H4 (cell line): Measurements from ENCODE around the gene TAC3. TPM values are rescaled to one million over a fixed set of nuclear protein-coding genes. Genes with fewer than 3 reads are reported as not detected.
"Not testable (repeated sequence)": the region's sequence is repeated elsewhere in the genome, so short reads cannot be mapped to it uniquely, and the experiment has no call there.

ENCODE experiments used
- DNase-seq: peaks from one replicate; pipeline ENCODE4 v3.0.0-alpha.2; 2015; ENCODE audit warnings: low spot score
- total RNA-seq: library from RNA; depleted of rRNA; stranded (reverse); fragments of >200 nt; shearing (Covaris generic); gene quantifications from 2 replicates; pipeline ENCODE4 v1.2.3, GENCODE V29; 2014

The TAC3 gene
- total RNA-seq, 1 experiment from 2014 or later: not detected

- no peak for DNase-seq
Observed at GRCh38 chr12:57037264-57037663, 20.9 kb upstream of the TAC3 start.

- DNase-seq: no peak
Observed at GRCh38 chr12:57033431-57033830, 17.1 kb upstream of the TAC3 start.

- no peak for DNase-seq
Observed at GRCh38 chr12:57031789-57032188, 15.5 kb upstream of the TAC3 start.

GRCh38 chr12:57031138-57031725 lies 14.9 kb upstream of the TAC3 start:
- no peak for DNase-seq

GRCh38 chr12:57029457-57029856 lies 13.1 kb upstream of the TAC3 start:
- no peak for DNase-seq

GRCh38 chr12:57027805-57028153 lies 11.4 kb upstream of the TAC3 start:
- no peak for DNase-seq

GRCh38 chr12:57027011-57027804 lies 10.9 kb upstream of the TAC3 start:
- no peak for DNase-seq

- DNase-seq: no peak
Observed at GRCh38 chr12:57025196-57025595, 8.9 kb upstream of the TAC3 start.

- not testable (repeated sequence) for DNase-seq
Observed at GRCh38 chr12:57022324-57022723, 6.0 kb upstream of the TAC3 start.

- no peak for DNase-seq
Observed at GRCh38 chr12:57019983-57020719, 3.8 kb upstream of the TAC3 start.

GRCh38 chr12:57018906-57019305 lies 2.6 kb upstream of the TAC3 start:
- no peak for DNase-seq

GRCh38 chr12:57018353-57018752 lies 2.0 kb upstream of the TAC3 start:
- not testable (repeated sequence) for DNase-seq

GRCh38 chr12:57012600-57013465 lies 3.5 kb downstream of the TAC3 start:
- no peak for DNase-seq

- no peak for DNase-seq
Observed at GRCh38 chr12:57011438-57012424, 4.6 kb downstream of the TAC3 start.

- DNase-seq: no peak
Observed at GRCh38 chr12:57010627-57011247, 5.6 kb downstream of the TAC3 start.

- no peak for DNase-seq
Observed at GRCh38 chr12:57009949-57010626, 6.2 kb downstream of the TAC3 start.

- peak; percentile 67 for DNase-seq
Observed at GRCh38 chr12:57008178-57008577, 8.2 kb downstream of the TAC3 start.

GRCh38 chr12:57006809-57007475 lies 9.4 kb downstream of the TAC3 start:
- no peak for DNase-seq
